Anterior cingulate cortex (tissue), 58 donors: ENCODE measurements around the gene ANTKMT.

ENCODE experiments used
- DNase-seq, 58 donors: peaks; one replicate each; lab custom pipeline; 2025; lab: John Stamatoyannopoulos, UW

The ANTKMT gene

DNA sequence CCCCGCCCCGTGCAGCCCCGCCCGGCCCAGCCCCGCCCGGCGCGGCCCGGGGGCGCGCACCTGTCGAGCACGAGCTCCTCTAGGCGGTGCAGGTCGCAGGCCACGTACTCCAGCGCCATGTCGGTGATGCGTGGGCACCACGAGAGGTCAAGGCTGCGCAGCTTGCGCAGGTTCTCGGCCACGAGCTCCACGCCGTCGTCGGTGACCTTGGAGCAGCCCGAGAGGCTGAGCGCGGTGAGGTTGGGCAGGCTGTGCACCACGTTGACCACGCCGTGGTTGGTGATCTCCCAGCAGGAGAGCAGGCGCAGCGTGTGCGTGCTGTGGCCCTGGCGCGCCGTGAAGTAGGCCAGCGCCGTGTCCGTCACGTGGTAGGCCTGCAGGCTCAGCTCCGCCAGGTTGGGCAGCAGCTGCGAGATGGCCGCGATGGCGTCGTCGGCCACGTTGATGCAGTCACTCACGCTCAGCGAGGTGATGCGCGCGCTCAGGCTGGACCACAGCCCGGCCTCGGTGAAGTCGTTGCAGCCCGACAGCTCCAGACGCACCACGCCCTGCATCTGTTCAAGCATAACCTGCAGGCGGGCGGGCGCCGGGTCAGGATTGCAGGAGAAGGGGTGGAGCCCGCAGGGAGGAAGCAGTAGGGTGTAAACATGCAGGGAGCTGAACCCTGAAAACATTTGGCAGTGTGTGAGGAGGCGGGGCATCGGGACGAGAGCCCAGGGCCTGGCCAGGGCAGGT is 25.4 kb upstream of the ANTKMT start:
- DNase-seq, result peak in 23 of 58 donors; percentile 11 to 73 (median 44)

DNA sequence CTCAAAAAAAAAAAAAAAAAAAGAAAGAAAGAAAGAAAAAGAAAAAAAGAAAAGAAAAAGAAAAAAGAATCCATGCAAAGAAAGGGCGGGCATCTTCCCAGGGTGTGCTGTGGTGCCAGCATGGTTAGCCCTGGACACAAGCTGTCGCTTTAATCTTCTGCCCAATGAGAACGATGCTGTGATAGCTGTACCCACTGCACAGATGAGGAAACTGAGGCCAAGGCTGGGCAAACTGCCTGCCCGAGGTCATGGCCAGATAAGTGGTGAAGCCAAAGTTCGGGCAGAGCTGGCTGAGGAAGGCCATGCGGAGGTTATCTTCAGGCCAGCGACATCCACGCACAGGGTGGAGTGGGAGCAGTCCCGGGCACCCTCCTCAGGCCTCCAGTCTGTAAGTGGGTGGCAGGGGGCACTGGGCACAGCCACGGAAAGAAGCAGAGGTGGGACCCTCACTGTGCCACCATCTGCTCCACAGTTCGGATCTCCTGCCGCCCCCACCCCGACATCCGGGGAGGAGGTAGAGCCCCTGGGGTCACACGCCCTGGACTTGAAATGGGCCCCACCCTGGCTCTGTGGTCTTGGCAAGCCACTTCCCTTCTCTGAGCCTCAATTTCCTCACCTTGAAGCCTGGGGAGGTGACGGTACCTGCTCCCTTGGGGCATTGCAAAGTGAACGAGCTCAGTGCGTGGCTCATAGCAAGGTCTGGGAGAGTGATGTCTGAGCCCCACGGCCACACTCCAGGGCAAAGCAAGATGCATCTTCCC is 21.9 kb upstream of the ANTKMT start:
- no peak for DNase-seq

DNA sequence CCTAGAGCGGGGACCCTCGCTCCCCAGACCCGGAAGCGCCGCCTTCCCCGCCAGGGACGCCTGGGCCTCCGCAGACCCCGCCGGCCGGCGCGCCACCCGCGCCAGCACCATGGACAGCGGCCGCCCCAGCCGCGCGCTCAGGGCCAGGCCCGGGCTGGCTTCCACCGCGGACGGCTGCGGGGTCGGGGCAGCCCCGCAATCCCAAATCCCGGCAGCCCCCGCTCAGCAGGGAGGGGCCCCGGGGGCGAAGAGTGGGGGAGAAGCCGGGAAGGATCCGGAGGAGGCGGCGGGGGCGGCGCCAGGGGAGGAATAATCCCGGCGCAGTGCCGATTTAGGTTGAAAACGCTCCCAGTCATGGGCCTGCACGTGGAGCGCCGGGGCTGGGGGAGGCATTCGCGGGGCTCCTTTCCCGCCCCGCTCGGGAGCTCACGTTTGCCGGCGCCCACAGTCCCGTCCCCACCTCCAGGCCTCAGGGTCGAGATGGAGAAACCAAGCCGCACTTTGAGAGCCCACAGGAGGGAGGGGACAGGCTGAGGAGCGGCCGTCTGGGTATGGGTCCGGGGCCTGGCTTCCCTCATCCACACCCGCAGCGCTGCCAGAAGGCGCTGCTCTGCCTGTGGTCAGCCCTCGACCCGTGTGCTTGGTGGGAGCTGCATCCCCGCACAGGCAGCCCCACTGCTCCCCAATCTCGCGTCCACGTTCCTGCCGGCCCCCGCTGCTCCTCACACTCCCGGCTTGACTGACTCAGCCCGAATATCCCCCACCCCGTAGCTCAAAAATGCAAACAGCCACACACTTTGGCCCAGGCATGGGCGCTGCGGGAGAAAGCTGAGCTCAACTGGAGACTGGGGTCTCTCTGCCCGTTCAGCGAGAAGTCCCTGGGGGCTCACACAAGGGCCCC is 20.0 kb upstream of the ANTKMT start:
- DNase-seq, result peak in 3 of 58 donors; percentile 23 to 29 (median 25)

DNA sequence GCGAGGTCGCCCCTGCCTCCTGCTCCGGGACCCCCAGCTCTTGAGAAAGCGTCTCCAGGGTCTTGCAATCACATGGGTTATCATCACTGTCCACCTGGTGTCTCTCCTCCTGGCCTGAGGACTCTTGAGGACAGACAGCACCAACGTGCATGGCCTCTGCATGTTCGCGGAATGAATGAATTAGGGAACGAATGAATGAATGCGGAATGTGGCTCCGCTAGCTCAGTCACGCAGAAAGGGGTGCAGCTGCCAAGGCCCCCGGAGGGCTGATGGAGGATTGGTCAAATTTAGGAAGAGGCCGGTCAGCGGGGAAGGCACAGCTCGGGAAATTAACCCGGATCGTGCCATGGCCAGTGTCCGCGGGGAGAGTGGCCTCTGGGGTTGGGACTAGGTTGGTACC is 18.6 kb upstream of the ANTKMT start:
- DNase-seq, result no peak

DNA sequence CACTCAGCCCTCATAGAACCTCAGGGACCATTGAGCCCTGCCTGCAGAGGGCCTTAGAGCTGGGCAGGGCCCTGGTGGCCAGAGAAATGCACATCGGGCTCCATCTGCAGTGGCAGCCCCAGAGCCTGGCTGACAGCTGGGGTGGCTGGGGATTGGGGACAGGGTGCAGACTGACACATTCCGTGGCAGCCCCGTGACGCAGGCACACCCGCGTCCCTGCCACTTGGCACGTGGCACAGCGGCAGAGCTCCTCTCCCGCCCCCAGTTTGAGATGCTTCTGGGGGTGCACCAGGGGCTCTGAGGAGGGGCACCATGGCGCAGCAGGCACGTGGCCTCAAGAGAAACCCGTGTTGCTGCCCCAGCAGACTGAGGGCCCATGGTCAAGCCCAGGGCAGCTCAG is 17.5 kb upstream of the ANTKMT start:
- peak in 10 of 58 donors; percentile 18 to 68 (median 36) for DNase-seq

DNA sequence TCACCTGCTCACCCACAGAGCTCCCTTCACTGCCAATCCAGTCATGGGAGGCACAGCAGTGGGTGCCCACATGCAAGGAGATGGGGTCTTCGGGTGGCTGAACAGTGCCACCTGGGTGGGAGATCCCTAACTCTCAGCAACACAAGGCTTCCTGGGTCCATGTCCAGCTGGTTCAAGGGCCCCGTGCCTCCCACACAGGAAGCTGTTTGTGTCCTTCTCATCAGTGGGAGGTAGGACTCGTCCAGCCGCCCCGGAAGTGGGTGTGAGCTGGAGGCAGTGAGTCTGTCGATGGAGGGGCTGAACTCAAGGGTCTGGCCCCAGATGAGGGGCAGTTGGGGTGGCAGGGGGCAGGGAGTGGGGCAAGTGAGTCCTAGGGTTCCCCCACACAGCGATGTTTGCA is 16.9 kb upstream of the ANTKMT start:
- no peak for DNase-seq

DNA sequence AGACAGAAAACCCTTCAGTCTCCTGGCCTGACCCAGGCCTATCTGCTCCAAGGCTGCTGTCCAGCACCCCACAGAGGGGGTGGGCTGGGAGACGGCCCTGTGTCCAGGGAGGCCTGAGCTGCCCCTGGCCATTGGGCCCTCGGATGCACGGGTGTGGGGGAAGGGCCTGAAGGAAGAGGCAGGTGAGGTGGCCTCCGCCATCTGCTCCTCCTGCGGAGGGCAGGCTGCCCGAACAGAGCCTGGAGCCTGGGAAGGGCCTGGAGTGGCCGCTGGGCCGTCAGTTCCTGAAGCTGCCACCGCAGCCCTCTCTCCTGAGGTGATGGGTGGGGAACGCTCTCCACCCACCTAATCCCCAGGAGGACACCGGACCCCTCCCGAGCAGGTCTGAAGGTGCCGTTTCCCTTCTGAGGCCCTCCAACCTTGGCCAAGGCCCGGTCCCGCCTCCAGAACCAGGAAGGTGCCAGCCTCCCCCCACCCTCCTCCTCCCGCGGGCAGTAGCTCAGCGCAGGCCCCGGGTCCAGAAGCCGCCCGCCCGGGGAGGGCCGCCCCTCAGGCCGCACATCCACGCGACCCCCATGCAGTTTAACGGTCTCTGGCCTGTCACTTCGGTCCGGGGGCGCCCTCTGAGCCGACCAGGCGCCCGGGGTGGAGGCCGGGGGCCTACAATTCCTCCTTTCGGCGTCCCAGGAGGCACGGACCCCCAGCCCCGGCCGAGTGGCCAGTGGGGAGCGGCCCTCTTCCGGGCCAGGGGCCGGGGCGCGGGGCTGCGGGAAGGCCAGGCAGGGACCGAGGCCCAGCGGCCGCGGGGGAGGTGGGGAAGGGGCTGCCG is 16.2 kb upstream of the ANTKMT start:
- DNase-seq, result no peak

DNA sequence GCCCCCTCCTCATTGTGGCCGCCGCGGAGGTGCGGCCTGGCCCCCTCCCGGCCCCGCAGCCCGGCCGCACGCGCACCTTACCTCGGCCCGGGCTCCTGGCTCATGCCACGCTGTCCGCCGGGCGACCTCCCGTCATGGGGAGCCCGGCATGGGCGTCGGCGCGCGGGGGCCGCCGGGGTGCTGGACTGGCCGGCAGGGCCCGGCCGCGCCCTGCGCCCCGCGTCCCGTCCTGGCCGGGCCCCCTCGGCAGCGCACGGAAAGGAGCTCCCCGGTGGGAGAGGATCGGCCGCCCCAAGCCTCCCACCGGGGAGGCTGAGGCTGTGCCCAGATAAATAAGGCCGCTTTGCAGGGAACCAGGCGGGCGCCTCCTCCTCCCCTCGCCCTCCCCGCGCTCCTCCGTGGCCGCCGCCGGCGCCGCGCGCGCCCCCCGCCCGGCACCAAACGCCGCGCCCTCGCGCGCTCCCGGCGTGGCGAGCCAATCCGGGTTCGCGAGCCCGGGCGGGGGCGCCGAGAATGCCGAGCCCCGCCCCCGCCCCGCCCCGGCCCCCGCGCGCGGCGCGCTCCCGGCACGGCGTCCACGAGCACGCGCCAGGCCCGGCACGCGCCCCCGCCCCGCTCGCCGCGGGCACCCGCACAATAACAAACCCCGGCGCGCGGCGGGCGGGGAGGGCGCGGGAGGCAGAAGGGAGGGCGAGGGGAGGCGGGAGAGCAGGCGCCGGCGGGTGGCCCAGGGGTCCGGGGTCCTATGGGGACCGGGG is 15.3 kb upstream of the ANTKMT start, which contains the start of gene FBXL16:
Gene FBXL16 (minus strand): TSS at position 371 of the 758 bp plus-strand sequence. CDS start 8,396 bp downstream, outside the sequence.
- peak in 46 of 58 donors; percentile 20 to 85 (median 57) for DNase-seq

DNA sequence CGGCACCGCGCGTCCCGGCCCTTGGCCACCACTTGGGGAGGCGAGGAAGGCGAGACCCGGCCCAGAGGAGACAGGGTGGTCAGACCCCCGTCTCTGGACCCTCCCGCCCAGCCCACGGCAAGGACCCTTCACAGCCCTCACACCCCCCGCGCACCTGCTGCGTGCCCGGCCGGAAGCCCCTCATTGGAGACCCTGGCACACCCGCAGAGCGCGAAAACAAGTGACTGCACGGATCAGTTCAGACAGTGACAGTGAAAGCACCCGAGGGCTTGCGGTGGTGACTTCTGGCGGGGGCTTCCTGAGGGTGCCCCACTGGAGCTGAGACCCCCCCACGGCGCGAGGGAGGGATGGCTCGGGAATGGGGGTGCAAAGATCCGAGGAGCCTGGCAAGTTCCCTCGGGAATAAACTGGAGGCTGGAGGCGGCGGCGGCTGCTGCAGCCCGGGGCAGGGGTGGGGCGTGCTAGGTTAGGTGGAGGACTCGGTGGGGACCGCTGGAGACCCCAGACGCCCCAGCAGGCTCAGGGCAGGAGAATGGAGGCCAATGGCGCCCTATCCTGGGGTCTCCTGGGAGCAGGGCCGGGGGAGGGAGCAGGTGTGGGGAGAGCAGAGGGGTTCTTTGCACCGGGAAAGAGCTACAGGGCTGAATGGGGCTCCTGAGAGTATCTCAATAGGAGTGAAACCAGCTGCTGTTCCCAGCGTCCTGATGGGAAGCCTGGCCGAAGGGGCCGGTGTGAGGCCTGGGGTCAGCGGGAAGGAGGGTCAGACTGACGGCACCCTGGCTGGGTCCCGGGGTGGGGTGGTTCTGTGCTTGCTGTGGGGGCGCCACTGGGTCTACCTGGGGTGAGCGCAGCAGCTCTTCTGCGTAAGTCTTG is 14.5 kb upstream of the ANTKMT start:
- DNase-seq, result no peak

DNA sequence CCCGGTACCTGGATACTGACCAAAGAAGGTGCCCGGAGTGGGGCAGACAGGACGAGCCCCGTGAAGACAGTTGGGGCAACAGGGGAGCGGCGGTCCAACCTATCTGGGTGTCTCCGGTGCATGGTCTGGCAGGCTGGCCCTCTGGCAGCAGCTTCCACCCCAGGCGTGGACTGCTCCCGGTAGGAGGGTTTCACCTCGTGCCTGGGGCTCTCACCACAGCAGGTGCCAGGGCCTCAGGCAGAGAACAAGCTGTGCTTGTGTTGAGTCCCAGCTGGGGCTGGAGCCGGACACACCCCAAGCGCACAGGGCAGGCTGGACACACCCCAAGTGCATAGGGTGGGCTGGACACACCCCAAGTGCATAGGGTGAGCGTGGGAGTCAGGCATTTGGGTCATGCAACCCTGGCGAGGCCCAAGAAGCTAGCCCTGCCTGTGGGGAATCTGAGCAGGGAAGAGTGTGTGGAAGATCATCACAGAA is 13.8 kb upstream of the ANTKMT start:
- no peak for DNase-seq

DNA sequence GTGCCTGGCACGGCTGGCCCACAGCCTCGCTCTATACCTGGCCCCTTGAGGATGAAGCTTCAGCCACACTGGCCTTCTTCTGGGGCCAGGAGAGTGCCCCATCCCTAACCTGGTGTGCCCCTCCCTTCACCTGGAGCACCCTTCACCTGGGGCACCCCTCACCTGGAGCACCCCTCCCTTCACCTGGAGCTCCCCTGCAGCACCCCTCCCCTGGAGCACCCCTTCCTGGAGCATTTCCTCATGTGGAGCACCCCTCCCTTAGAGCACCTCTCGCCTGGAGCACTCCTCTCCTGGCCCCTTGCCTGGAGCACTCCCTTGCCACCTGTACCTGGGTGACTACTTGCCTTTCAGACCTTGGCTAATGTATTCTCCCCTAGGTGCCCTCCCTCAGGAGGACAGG is 12.9 kb upstream of the ANTKMT start:
- DNase-seq, result no peak

DNA sequence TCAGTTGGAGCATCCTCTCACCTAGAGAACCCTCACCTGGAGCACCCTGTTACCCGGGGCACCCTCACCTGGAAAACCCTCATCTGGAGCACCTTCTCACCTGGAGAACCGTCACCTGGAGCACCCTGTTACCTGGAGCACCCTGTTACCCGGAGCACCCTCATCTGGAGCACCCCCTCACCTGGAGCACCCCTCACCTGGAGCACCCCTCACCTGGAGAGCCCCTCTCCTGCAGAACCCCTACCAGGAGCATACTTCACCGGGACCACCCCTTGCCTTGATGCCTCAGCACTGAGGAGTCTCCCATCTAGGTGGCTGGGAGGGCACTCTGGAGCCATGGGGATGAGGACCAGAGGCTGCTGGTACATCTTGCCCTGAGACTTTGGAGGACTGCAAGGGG is 12.0 kb upstream of the ANTKMT start:
- DNase-seq, result no peak

DNA sequence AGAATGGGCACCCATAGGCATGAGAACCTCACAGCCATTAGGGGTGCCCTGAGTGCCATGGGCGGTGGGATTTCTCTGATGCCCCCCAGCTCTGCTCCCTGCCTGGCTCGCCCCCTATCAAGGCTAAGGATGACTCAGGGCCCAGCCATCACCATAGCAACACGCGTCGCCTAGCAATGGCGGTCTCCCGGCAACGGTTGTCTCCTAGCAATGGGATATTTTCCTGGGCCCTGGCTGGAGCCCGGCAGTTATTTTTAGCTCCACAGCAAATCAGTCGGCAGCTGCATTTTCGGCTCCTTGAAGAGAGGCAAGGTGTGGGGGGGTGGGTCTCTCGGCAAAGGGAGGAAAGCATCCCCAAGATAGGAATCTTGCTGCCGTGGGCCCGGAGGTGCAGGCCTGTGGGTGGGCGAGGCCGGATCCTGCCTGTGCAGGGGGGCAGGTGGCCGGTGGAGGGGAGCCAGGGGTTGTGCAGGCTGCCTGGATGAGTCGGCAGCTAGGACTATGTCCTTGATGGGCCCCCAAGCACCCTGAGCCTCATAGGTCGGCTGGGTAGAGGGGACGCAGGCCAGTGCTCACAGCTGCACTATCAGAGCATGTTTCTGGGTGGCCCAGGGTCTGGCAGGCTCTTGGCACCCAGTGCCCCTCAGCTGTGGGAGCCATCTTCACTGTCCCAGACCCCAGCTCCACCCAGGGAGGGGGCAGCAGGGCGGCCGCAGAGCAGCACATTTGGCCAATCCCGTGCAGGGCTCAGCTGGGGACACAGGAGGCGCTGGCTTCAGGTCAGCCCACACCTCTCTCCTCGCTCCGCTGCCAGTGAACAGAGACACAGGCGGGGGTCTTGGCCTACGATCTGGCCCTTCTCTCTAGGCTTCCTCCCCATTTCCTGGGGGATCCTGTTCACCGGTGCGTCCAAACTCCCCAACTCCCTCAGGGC is 11.1 kb upstream of the ANTKMT start:
- peak in 57 of 58 donors; percentile 28 to 95 (median 83) for DNase-seq

DNA sequence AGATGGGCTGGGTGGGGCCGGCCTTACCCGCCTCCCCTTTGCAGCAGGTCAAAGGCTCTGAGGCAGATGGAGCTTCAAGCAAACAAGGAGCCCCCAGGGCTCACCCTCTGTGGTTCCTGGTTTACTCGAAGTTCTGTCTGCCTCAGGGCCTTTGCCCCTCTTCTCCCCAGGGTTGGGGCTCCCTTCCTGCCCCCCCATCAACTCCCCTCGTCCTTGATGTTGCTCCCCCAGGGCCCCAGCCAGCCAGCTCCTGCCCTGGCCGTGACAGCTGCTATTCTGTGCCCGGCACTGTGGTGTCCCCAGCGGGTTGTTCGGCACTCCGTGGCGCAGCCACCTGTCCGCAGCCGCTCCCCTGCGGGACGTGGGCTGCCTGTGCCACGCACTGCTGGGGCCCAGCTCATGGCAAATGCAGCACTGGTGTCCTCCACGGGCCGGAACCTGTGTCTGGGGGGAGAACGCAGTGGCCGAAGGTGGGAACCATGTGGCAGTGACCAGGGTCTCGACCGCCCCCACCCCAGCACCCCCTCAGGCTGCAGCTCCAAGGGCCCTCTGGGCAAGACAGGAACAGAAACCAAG is 10.4 kb upstream of the ANTKMT start:
- DNase-seq, result no peak

DNA sequence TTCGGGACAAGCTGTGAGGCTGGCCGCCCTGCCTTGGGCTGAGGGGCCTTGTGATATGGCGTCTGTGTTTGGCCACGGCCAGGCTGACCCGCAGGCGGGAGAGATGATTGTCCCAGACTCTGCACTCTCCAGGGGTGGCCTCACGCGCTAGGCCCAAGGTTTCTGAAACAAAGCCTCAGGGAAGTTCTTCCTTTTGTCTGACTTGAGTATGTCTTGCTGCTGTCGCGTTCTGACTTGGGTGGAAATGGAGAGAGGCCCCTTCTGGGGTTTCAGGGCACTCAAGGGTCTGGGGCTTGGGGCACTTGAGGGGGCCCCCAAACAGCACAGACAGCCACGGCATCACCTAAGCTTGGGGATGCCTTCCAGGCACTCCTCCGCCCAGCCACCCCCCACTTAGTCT is 9.9 kb upstream of the ANTKMT start:
- DNase-seq, result no peak

DNA sequence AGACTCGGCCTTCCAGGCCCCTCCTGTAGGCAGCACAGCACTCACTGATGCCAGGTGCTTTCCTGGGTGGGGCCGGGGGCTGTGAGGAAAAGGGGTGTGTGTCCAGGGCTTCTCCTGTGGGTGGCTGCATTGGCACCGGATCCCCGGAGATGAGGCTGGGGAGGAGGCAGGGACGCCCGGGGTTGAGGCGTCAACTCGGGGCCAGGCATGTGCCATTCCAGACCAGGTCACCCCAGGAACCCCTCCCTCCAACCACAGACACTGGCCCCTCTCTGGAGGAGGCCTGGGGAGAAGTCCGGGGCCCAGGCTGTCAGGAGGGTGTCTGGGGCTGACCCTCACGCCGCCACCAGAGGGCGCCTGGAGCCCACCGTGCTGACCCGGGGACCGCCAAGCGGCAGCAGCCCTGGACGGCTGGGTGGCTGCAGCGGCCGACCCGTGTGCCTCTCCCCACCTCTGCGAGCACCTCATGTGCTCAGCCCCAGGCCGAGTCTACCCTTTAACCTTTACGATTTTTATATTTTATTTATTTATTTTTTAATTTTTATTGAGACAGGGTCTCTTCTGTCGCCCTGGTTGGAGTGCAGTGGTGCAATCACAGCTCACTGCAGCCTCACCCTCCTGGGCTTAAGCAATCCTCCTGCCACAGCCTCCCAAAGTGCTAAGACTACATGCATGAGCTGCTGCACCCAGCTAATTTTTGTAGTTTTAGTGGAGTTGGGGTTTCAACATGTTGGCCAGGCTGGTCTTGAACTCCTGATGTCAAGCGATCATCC is 9.2 kb upstream of the ANTKMT start:
- DNase-seq, result peak in 51 of 58 donors; percentile 18 to 80 (median 59)
